H1 (cell line): ENCODE measurements around the gene NUTM1. TPM values are rescaled to one million over a fixed set of nuclear protein-coding genes. Genes with fewer than 3 reads are reported as not detected.

ENCODE experiments used
- BCL11A ChIP-seq, 2 experiments: IDR thresholded peaks; one replicate each; pipeline ENCODE4 v1.6.1; 2011; ENCODE audit warnings: low read depth in 2 of 2, low read length in 2 of 2, mild to moderate bottlenecking in 2 of 2
- CHD2 ChIP-seq: IDR thresholded peaks from 2 replicates; pipeline ENCODE4 v1.6.1; 2012; ENCODE audit warnings: low read length, improper control_type of control experiment
- CTCF ChIP-seq, 3 experiments: IDR thresholded peaks; 1 replicate in 2 of 3; 2 replicates in 1 of 3; pipeline versions ENCODE4 v1.5.1 to v1.6.1; 2011; ENCODE audit warnings: low read length in 3 of 3, mild to moderate bottlenecking in 3 of 3, inconsistent platforms in 2 of 3, low read depth in 1 of 3, moderate library complexity in 1 of 3; ENCODE audit not compliant: insufficient read depth in 1 of 3; ENCODE audit errors: control extremely low read depth in 1 of 3
- E2F6 ChIP-seq: IDR thresholded peaks from 2 replicates; pipeline ENCODE4 v1.6.1; 2012; ENCODE audit warnings: inconsistent platforms
- EGR1 ChIP-seq: IDR thresholded peaks from 2 replicates; pipeline ENCODE4 v1.6.1; 2011; ENCODE audit warnings: low read depth, low read length, borderline replicate concordance
- FOSL1 ChIP-seq: IDR thresholded peaks from 2 replicates; pipeline ENCODE4 v1.6.1; 2011; ENCODE audit warnings: mild to moderate bottlenecking, low read depth, low read length, moderate library complexity; ENCODE audit not compliant: insufficient read depth
- GABPA ChIP-seq: IDR thresholded peaks from 2 replicates; pipeline ENCODE4 v1.6.1; 2011; ENCODE audit warnings: mild to moderate bottlenecking, low read length, moderate library complexity, borderline replicate concordance; ENCODE audit not compliant: insufficient read depth
- HDAC6 ChIP-seq: IDR thresholded peaks from one replicate; pipeline ENCODE4 v1.7.1; 2012; ENCODE audit warnings: low read depth, mild to moderate bottlenecking, inconsistent platforms, low read length, moderate library complexity
- JUND ChIP-seq: IDR thresholded peaks from 2 replicates; pipeline ENCODE4 v1.6.1; 2011; ENCODE audit warnings: mild to moderate bottlenecking, improper control_type of control experiment, low read length
- SAP30 ChIP-seq: fragments of 300-600 bp; sonication (generic); IDR thresholded peaks from 2 replicates; pipeline ENCODE4 v1.7.1; 2012; ENCODE audit warnings: low read length, moderate library complexity, mild to moderate bottlenecking, inconsistent platforms; ENCODE audit not compliant: insufficient read depth, insufficient replicate concordance
- SIRT6 ChIP-seq: IDR thresholded peaks from one replicate; pipeline ENCODE4 v1.7.1; 2012; ENCODE audit warnings: low read length, inconsistent platforms
- TEAD4 ChIP-seq: IDR thresholded peaks from 2 replicates; pipeline ENCODE4 v1.6.1; 2012; ENCODE audit warnings: low read depth, low read length, inconsistent platforms, mixed read lengths
- YY1 ChIP-seq: IDR thresholded peaks from 2 replicates; pipeline ENCODE4 v1.6.1; 2011; ENCODE audit warnings: low read depth, mild to moderate bottlenecking, low read length
- ZNF274 ChIP-seq: IDR thresholded peaks from 2 replicates; pipeline ENCODE4 v1.7.0; 2012; ENCODE audit warnings: low read length, borderline replicate concordance; ENCODE audit errors: extremely low read depth
- polyA plus RNA-seq, 7 experiments: library from polyadenylated mRNA; depleted of rRNA in 3 of 7; stranded (reverse) in 5 of 7; unstranded in 2 of 7; fragments of >200 nt in 5 of 7; fragments of 200-250 nt in 2 of 7; gene quantifications; 1 replicate in 5 of 7; 2 replicates in 1 of 7; 4 replicates in 1 of 7; pipeline versions ENCODE4 v1.2.1 to v1.2.3, GENCODE V29; 2011 to 2013; ENCODE audit warnings: missing spikeins in 2 of 7, mixed read lengths in 2 of 7
- total RNA-seq: library from RNA; stranded (reverse); fragmentation: NEBNext Ultra II Directional; extraction: Animal tissue kit (Norgen Biotek cat#: 25700); gene quantifications from 2 replicates; pipeline ENCODE4 v1.2.1, GENCODE V29; 2021
- TF ChIP-seq, protein P1 (sequence below): IDR thresholded peaks from 2 replicates; pipeline ENCODE4 v1.6.1; 2012; ENCODE audit warnings: low read length, inconsistent platforms

The NUTM1 gene
- total and polyA plus RNA-seq, 2 of the 8 experiments (the other 6 are each of a cell fraction or from before 2014, with no cell fraction given): 0.39 to 0.60 TPM

DNA sequence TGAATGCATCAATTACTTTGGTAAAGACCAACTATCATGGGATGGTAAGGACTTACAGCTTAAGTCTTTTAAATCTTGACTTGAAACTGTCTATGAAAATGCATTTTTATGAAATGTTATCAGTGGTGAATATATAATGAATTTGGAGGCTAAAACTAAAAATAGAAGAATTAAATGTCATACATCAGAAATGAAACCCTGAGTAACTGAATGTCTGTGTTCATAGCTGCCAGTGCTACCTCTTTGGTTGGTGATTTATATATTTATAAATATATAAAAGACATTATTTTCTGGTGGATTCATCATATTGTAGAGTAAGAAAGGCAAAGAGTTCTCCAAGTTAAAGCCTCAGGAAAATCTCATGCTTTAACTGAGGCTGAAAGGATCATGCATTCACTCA, 17.7 kb upstream of the NUTM1 start (continued):
- TF ChIP-seq JUND: no peak
- TF ChIP-seq E2F6: no peak
- no peak for TF ChIP-seq BCL11A (IDR thresholded peaks at IDR 0.05; ENCODE audit: low read depth in 2 of 2, low read length in 2 of 2)
- TF ChIP-seq TEAD4: no peak
- no peak for TF ChIP-seq SAP30
- TF ChIP-seq, protein P1, sequence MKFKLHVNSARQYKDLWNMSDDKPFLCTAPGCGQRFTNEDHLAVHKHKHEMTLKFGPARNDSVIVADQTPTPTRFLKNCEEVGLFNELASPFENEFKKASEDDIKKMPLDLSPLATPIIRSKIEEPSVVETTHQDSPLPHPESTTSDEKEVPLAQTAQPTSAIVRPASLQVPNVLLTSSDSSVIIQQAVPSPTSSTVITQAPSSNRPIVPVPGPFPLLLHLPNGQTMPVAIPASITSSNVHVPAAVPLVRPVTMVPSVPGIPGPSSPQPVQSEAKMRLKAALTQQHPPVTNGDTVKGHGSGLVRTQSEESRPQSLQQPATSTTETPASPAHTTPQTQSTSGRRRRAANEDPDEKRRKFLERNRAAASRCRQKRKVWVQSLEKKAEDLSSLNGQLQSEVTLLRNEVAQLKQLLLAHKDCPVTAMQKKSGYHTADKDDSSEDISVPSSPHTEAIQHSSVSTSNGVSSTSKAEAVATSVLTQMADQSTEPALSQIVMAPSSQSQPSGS: no peak
- TF ChIP-seq CTCF (IDR thresholded peaks at IDR 0.05; ENCODE audit: control extremely low read depth in 1 of 3, insufficient read depth in 1 of 3, low read depth in 1 of 3, low read length in 3 of 3): no peak
- no peak for TF ChIP-seq GABPA
- TF ChIP-seq SIRT6: no peak
- TF ChIP-seq YY1: no peak
- TF ChIP-seq EGR1: no peak
- TF ChIP-seq ZNF274: no peak
- TF ChIP-seq CHD2: no peak
- TF ChIP-seq HDAC6: no peak
- TF ChIP-seq FOSL1: no peak
- TF ChIP-seq, all 59 proteins: peak for 0
